ENCODE measurements around the gene MYO3B. TPM values are rescaled to one million over a fixed set of nuclear protein-coding genes. Genes with fewer than 3 reads are reported as not detected.

MYO3B gene
- total RNA-seq, 2 donors from 2014 or later, result 2.0 to 4.7 TPM

DNA sequence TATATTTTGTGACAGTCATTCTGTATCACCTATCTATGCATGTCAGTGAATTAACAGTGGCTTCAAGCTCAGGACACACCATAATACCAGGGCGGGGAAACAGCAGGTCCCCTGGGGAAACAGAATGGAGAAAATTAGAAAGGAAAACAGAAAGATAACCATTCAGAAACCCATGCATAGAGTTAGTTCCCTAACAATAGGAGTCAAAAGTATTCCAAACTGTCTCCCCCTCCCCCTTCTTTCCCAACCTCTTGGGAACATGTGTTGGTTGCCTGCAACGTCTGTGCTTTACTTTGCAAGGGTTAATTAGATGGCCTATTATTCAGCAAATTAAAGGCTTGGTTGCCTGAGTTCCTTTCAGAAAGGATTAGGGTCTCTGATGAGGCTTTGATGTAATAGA, 176.4 kb downstream of the MYO3B start:
- Histone ChIP-seq H3K9me3 (no peaks in the 10 kb centered on the region), H3K4me1 (no peaks in the 10 kb centered on the region), H3K27ac (no peak overlapping the region), H3K36me3 (replicated peaks in 1 of 2; ENCODE audit: insufficient read depth in 1 of 2, low read depth in 2 of 2) (no peaks in the 10 kb centered on the region), H3K4me3 (no peak overlapping the region), H3K27me3 (no peaks in the 10 kb centered on the region)
- DNase-seq (no peak), ATAC-seq (no peak)
- intact Hi-C loops (cut with DNase I), result no loop called here
- WGBS, 2 donors, result 61% methylated on average over 2 of the region's 2 CpGs
- TF ChIP-seq, protein P1, sequence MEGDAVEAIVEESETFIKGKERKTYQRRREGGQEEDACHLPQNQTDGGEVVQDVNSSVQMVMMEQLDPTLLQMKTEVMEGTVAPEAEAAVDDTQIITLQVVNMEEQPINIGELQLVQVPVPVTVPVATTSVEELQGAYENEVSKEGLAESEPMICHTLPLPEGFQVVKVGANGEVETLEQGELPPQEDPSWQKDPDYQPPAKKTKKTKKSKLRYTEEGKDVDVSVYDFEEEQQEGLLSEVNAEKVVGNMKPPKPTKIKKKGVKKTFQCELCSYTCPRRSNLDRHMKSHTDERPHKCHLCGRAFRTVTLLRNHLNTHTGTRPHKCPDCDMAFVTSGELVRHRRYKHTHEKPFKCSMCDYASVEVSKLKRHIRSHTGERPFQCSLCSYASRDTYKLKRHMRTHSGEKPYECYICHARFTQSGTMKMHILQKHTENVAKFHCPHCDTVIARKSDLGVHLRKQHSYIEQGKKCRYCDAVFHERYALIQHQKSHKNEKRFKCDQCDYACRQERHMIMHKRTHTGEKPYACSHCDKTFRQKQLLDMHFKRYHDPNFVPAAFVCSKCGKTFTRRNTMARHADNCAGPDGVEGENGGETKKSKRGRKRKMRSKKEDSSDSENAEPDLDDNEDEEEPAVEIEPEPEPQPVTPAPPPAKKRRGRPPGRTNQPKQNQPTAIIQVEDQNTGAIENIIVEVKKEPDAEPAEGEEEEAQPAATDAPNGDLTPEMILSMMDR (IDR thresholded peaks at IDR 0.05), result no peak
- TF ChIP-seq POLR2A (IDR thresholded peaks at IDR 0.05), result no peak

DNA sequence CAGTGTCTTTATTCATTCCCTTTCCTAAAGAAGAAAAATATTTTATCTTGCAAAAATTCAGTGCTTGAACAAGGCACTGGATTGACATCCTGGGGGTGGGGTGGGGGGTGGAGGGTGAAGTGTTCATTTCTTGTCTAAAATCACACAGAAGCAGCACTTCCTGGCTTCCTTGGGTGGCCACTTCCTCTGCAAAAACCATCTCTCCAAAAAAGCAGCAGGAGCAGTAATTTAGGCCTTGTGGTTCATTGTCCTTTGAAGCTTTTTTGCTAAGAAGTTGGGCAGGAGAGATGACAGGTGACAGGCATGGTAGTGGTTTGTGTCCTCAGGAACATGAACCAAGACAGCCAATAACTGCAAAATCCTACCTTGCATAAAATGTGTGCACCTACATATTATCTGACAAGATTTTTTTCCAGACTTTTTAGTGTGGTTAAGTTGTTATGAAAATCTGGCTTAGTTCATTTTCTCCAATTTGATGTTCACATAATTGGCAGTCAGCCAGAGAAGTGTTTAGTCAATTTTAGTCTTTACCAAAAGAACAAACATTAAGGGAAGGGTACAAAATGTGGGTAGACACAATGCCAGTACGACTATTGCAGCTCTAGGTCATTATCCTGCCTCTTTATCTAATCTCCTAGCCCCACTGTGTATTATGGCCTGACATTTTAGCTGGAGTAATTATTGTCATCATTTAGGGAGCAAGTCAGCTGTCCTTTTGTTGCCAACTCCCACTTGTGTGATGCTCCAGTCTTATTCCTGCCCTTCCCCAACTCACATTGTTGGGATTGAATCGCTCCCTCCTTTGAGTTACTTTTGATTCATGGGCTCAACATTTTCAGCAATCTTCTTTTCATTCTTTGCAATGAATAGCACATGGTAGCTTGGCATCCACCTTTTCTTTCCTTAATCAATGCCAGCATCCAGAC, 177.2 kb downstream of the MYO3B start:
- WGBS, 2 donors, result 67 to 81% methylated on average over 2 of the region's 2 CpGs
- H3K4me1 ChIP-seq, result no peaks in the 10 kb centered on the region
- ATAC-seq, result no peak

DNA sequence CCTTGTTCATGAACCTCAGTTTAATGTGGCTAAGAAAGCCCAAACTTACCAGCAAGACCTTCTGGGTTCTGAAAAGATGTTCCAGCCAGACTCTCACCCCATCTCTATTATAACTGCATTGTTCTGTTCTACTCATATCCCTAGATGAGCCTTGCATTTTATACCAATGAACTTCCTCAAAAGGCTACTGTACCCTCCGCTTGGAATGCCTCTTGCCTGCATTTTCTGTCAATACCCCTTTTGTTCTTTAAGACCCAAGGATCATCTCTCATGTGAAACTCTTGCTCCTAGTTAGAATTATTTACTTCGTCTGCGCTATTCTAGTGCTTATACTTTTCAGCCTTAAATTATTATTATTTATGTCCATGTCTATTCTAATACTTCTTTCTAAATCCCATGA, 181.5 kb downstream of the MYO3B start:
- 87 to 89% methylated on average over 3 of the region's 3 CpGs for WGBS, 2 donors
- no peaks in the 10 kb centered on the region for H3K27me3 ChIP-seq
- no peak overlapping the region for H3K27ac ChIP-seq
- no peaks in the 10 kb centered on the region for H3K9me3 ChIP-seq
- no peak for DNase-seq
- no peaks in the 10 kb centered on the region for H3K36me3 ChIP-seq (replicated peaks in 1 of 2; ENCODE audit: insufficient read depth in 1 of 2, low read depth in 2 of 2)
- no peaks in the 10 kb centered on the region for H3K4me1 ChIP-seq
- no peak overlapping the region for H3K4me3 ChIP-seq
- intact Hi-C loops (cut with DNase I), result no loop called here
- TF ChIP-seq, protein P1 (IDR thresholded peaks at IDR 0.05), result no peak
- TF ChIP-seq POLR2A (IDR thresholded peaks at IDR 0.05), result no peak
- ATAC-seq, result no peak

More for the DNA sequence above, 177.2 kb downstream of the MYO3B start:
- H3K36me3 ChIP-seq (replicated peaks in 1 of 2; ENCODE audit: insufficient read depth in 1 of 2, low read depth in 2 of 2), result no peaks in the 10 kb centered on the region
- TF ChIP-seq, protein P1 (IDR thresholded peaks at IDR 0.05), result no peak
- TF ChIP-seq POLR2A (IDR thresholded peaks at IDR 0.05), result no peak
- no peaks in the 10 kb centered on the region for H3K9me3 ChIP-seq
- no peak overlapping the region for H3K27ac ChIP-seq
- H3K4me3 ChIP-seq, result no peak overlapping the region
- intact Hi-C loops (cut with DNase I), result no loop called here
- no peak for DNase-seq
- H3K27me3 ChIP-seq, result no peaks in the 10 kb centered on the region

DNA sequence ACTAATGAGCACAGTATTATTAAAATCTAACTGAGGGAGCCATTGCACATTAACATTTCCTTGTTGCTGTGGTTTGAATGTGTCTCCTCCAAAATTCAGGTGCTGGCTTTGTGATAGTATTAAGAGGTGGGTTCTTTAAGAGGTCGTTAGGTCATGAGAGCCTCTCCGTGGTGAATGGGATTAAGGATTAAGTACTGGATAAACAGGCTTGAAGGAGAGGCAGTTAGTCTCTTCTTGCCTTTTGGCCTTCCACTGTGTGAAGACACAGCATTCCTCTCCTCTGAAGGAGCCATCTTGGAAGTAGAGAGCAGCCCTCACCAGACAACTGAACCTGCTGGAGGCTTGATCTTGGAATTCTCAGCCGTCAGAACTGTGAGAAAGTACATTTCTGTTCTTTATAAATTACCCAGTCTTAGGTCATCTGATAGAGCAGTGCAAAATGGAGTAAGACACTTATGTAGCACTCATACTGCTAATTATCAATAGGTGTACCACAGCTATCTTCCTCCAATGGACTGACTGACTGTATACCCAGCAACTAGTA, 182.7 kb downstream of the MYO3B start:
- WGBS, 2 donors, result 57 to 58% methylated on average over 3 of the region's 3 CpGs
- Histone ChIP-seq H3K4me3 (no peak overlapping the region), H3K36me3 (replicated peaks in 1 of 2; ENCODE audit: insufficient read depth in 1 of 2, low read depth in 2 of 2) (no peaks in the 10 kb centered on the region), H3K27me3 (no peaks in the 10 kb centered on the region), H3K27ac (no peak overlapping the region), H3K4me1 (no peaks in the 10 kb centered on the region), H3K9me3 (no peaks in the 10 kb centered on the region)
- intact Hi-C loops (cut with DNase I), result no loop called here
- TF ChIP-seq, protein P1 (IDR thresholded peaks at IDR 0.05), result no peak
- no peak for TF ChIP-seq POLR2A (IDR thresholded peaks at IDR 0.05)
- DNase-seq (no peak), ATAC-seq (no peak)

Data from body of pancreas (tissue), 4 donors.